HG03460 (cell line): ENCODE data around the gene POLR1E.

Experiments used
- ATAC-seq: cut with Tn5 transposase; IDR thresholded peaks from one replicate; pipeline ENCODE4 v1.9.1; 2021; ENCODE audit not compliant: unreplicated experiment

The POLR1E gene

GRCh38 chr9:37485389-37486255, at the start of gene POLR1E:
Gene POLR1E, plus strand, starts transcription at chr9:37485948. Its CDS starts 100 bp downstream, at chr9:37486048.
- ATAC-seq: peak; percentile 97

GRCh38 chr9:37436540-37436939, 49.2 kb upstream of the POLR1E start:
- ATAC-seq: no peak

GRCh38 chr9:37437010-37437409, 48.7 kb upstream of the POLR1E start:
- ATAC-seq: no peak

- ATAC-seq: no peak
Observed at GRCh38 chr9:37437621-37438020, 48.1 kb upstream of the POLR1E start.

- no peak for ATAC-seq
Observed at GRCh38 chr9:37438359-37438758, 47.4 kb upstream of the POLR1E start.

- no peak for ATAC-seq
Observed at GRCh38 chr9:37441776-37442370, 43.9 kb upstream of the POLR1E start.

GRCh38 chr9:37442556-37442955, 43.2 kb upstream of the POLR1E start:
- ATAC-seq: no peak

- ATAC-seq: no peak
Observed at GRCh38 chr9:37443566-37443965, 42.2 kb upstream of the POLR1E start.

GRCh38 chr9:37444890-37445289, 40.9 kb upstream of the POLR1E start:
- ATAC-seq: no peak

- no peak for ATAC-seq
Observed at GRCh38 chr9:37445832-37446231, 39.9 kb upstream of the POLR1E start.

- ATAC-seq: no peak
Observed at GRCh38 chr9:37446401-37446800, 39.3 kb upstream of the POLR1E start.

GRCh38 chr9:37447111-37447510, 38.6 kb upstream of the POLR1E start:
- no peak for ATAC-seq

GRCh38 chr9:37449862-37450632, 35.7 kb upstream of the POLR1E start:
- no peak for ATAC-seq

- no peak for ATAC-seq
Observed at GRCh38 chr9:37451628-37452027, 34.1 kb upstream of the POLR1E start.

GRCh38 chr9:37452611-37453010, 33.1 kb upstream of the POLR1E start:
- no peak for ATAC-seq

GRCh38 chr9:37453827-37454226, 31.9 kb upstream of the POLR1E start:
- ATAC-seq: no peak

- no peak for ATAC-seq
Observed at GRCh38 chr9:37454238-37454637, 31.5 kb upstream of the POLR1E start.

- no peak for ATAC-seq
Observed at GRCh38 chr9:37455884-37456647, 29.7 kb upstream of the POLR1E start.

GRCh38 chr9:37456817-37457216, 28.9 kb upstream of the POLR1E start:
- ATAC-seq: no peak

- no peak for ATAC-seq
Observed at GRCh38 chr9:37464006-37464405, 21.7 kb upstream of the POLR1E start.
